Nephron (organoid): ENCODE results near the gene PRPH.
A peak's percentile ranks its signal among the peaks of the same experiment; 100 is the strongest.

Source experiments
- H3K27ac Mint-ChIP-seq, 3 experiments: 2 replicates each; pipeline ENCODE4 v1.8.0; 2020; ENCODE audit warnings: mixed read lengths in 3 of 3, mild to moderate bottlenecking in 2 of 3, moderate library complexity in 1 of 3
- H3K27me3 Mint-ChIP-seq: 2 replicates; pipeline ENCODE4 v1.8.0; 2021; ENCODE audit warnings: low read depth, mild to moderate bottlenecking, moderate library complexity, mixed read lengths
- H3K36me3 Mint-ChIP-seq: 2 replicates; pipeline ENCODE4 v1.8.0; 2020; ENCODE audit warnings: low read depth, mixed read lengths
- H3K4me1 Mint-ChIP-seq: 2 replicates; pipeline ENCODE4 v1.8.0; 2020; ENCODE audit warnings: mixed read lengths
- H3K4me3 Mint-ChIP-seq, 3 experiments: 2 replicates each; pipeline ENCODE4 v1.8.0; 2020; ENCODE audit warnings: mild to moderate bottlenecking in 3 of 3, mixed read lengths in 3 of 3, moderate library complexity in 2 of 3
- H3K9me3 Mint-ChIP-seq: 2 replicates; pipeline ENCODE4 v1.8.0; 2020; ENCODE audit warnings: mixed read lengths
- TF ChIP-seq, protein P1 (sequence below), 3 experiments: fragments of 200-600 bp; sonication (generic); IDR thresholded peaks; one replicate each; pipeline ENCODE4 v1.5.0; 2021; ENCODE audit warnings: antibody characterized with exemption in 3 of 3; ENCODE audit not compliant: unreplicated experiment in 3 of 3

PRPH gene

DNA sequence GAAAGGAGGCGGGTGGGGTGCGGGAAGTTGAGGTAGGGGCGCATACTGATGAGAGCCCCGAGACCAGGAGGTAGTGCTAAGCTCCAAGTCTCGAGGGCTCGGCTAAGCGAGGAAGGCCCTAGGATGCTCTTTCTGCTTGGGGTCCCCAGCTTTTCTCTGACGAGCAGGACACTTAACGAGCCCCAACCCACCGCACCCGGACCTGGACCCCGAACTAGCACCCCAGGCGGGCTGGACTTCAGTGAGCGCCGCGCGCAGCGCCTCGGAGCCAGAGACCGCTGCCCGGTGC is 46.8 kb downstream of the PRPH start:
- TF ChIP-seq, protein P1, sequence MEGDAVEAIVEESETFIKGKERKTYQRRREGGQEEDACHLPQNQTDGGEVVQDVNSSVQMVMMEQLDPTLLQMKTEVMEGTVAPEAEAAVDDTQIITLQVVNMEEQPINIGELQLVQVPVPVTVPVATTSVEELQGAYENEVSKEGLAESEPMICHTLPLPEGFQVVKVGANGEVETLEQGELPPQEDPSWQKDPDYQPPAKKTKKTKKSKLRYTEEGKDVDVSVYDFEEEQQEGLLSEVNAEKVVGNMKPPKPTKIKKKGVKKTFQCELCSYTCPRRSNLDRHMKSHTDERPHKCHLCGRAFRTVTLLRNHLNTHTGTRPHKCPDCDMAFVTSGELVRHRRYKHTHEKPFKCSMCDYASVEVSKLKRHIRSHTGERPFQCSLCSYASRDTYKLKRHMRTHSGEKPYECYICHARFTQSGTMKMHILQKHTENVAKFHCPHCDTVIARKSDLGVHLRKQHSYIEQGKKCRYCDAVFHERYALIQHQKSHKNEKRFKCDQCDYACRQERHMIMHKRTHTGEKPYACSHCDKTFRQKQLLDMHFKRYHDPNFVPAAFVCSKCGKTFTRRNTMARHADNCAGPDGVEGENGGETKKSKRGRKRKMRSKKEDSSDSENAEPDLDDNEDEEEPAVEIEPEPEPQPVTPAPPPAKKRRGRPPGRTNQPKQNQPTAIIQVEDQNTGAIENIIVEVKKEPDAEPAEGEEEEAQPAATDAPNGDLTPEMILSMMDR (IDR thresholded peaks at IDR 0.05; ENCODE audit: unreplicated experiment in 3 of 3): no peak
- Mint-ChIP-seq H3K4me1 (peaks cover 67% of the 10 kb centered on the region), H3K9me3 (no peaks in the 10 kb centered on the region), H3K4me3 (peak overlapping the region in 1 of 3 experiments; percentile 32), H3K27me3 (peaks cover 96% of the 10 kb centered on the region), H3K36me3 (no peaks in the 10 kb centered on the region), H3K27ac (no peak overlapping the region)

DNA sequence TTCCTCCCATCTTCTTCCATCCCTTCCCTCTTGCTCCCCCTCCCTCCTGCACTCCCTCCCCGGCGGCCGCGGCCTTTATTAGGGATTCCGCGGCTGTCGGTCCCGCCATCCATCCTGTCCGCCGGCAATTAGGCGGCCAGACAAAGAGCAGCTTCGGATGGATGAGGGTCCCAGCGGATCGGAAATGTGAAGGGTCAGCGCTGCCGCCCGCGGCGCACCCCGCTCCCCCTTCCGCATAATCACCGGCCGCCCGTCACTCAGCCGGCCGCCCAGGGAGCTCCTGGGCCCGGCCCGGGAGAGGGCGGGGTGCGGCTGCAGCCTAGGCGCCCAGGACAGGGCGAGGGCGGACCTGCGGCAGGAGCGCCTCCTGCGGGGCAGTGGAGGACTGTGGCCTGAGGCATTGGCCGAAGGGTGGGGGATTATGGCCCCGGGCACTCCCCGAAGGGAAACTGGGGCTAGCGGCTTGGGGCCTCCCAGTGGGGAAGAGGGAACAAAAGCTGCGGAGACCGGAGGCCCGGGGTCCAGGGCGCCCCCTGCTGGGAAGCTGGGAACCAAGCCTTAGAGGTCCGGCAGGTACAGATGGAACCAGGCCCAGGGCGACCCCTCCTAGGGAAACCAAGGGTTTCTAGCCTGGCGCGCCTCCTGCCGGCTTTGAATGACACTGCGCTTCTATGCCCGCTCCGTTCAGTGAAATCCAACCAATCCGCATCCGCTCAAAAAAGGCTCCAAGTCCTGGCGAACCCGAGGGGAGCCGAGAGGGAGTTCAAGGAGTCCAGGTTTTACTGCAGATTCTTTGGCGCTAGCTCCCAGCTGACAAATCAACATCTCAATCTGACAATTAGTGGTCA is 47.3 kb downstream of the PRPH start:
- peak overlapping the region; percentile 55 to 83 (median 76) for H3K4me3 Mint-ChIP-seq
- H3K27me3 Mint-ChIP-seq: peaks cover 96% of the 10 kb centered on the region
- H3K9me3 Mint-ChIP-seq: no peaks in the 10 kb centered on the region
- H3K36me3 Mint-ChIP-seq: no peaks in the 10 kb centered on the region
- H3K4me1 Mint-ChIP-seq: peaks cover 70% of the 10 kb centered on the region
- peak overlapping the region in 2 of 3 experiments; percentile 22 to 64 for H3K27ac Mint-ChIP-seq
- TF ChIP-seq, protein P1 (IDR thresholded peaks at IDR 0.05; ENCODE audit: unreplicated experiment in 3 of 3): peak; percentile 97 to 99 (median 97)

DNA sequence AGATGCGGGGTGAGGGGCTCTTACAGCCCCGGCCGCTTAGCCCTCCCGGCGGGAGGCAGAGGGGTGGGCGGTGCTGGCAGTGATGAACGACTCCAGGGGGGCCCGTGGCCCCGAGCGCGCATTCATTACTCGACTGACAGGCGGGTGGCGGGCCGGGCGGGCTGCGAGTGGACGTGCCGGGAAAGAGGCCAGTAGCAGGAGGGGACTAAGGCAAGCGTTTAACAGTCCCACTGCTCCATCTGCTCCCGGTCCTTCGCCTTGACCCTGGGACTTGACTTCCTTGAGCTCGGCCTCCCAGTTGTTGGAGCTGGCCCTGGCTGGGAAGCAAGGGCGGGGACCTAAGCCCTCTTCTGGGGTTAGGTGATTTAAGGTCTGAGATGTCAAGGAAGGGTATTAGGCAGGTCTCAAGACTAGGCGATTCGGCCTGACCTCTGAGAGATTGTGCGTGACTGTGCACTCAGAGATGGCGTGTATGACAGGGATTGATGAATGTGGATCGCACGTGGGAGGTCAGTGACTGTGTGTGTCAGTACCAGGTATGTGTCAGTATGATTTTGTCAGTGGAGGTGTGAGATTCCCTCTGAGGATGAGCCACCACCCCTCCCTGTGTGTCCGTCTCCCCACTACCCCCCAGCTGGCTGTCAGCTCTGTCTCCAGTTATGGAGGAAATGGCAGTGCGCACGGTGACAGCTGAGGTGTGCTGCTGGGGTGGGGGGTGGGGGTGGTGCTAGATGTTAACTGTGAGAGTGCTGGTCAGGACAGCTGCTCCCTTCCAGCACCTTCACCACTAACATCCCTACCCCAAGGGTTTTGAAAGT is 48.2 kb downstream of the PRPH start:
- Mint-ChIP-seq H3K27ac (peak overlapping the region; percentile 22 to 64 (median 61)), H3K9me3 (no peaks in the 10 kb centered on the region), H3K27me3 (peaks cover 96% of the 10 kb centered on the region), H3K4me1 (peaks cover 67% of the 10 kb centered on the region), H3K4me3 (peak overlapping the region; percentile 55 to 83 (median 76)), H3K36me3 (no peaks in the 10 kb centered on the region)
- TF ChIP-seq, protein P1 (IDR thresholded peaks at IDR 0.05; ENCODE audit: unreplicated experiment in 3 of 3): no peak

DNA sequence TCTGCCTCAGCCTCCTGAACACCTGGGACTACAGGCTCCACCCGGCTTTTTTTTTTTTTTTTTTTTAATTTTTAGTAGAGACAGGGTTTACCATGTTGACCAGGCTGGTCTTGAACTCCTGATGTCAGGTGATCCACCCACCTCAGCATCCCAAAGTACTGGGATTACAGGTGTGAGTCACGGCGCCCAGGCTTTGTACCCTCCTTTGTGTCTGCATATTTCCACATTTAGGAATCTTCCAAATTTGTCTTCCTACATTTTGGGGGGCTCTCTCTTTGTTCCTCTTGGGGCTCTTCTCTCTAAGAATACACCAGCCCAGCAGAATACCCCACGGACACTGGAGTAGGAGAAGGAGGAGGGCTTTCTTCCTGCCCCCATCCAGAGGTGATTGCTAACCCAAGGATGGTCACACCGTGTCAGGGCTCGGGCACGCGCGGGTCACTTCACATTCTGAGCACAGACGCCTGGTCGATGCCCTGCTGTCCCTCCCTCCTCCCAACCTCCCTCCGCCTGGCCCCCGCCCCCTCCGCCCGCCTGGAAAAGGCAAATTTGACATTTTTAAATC is 49.6 kb downstream of the PRPH start:
- no peaks in the 10 kb centered on the region for H3K36me3 Mint-ChIP-seq
- H3K4me1 Mint-ChIP-seq: peaks cover 57% of the 10 kb centered on the region
- H3K4me3 Mint-ChIP-seq: peak overlapping the region; percentile 14 to 67 (median 57)
- H3K9me3 Mint-ChIP-seq: no peaks in the 10 kb centered on the region
- peaks cover 97% of the 10 kb centered on the region for H3K27me3 Mint-ChIP-seq
- H3K27ac Mint-ChIP-seq: no peak overlapping the region
- TF ChIP-seq, protein P1 (IDR thresholded peaks at IDR 0.05; ENCODE audit: unreplicated experiment in 3 of 3): no peak

DNA sequence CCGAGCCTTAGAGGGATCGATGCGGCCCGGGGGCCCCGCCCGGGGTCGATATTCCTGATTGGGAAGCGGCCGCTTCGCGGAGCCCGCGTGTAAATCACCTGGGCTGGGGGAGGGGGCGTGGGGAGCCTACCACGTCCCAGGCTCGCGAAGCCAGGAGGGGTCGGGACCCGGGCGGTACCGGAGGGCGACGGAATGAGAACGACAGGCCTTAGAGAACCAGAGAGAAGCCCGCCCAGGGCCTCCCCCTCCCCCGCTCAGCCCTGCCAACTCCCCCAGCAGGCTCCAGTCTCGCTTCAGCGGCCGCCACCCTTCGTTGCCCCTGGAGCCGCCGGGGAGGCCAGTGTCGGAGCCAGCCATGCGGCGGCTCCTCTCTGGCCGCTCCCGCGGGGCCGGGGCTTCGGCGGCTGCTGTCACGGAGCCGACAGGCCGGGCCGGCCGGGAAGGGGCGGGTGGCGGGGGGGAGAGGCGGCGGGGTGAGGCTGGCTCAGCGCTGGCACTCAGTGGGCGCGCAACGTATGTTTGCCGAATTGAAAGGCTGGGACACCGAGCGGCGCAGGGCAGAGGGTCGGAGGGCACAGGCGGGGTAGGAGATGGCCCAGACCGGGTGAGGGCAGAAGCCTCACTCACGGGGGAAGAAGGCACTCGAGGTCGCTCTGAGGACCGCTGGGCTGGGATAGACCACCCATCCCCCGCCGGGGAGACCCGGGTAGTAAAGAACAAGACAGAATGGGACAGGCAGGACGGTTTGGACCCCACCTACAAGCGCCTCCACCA is 50.3 kb downstream of the PRPH start:
- Mint-ChIP-seq H3K36me3 (no peaks in the 10 kb centered on the region), H3K4me1 (peaks cover 50% of the 10 kb centered on the region), H3K27ac (peak overlapping the region; percentile 65 to 77 (median 76)), H3K27me3 (peaks cover 97% of the 10 kb centered on the region), H3K4me3 (peak overlapping the region; percentile 82 to 85 (median 85)), H3K9me3 (no peaks in the 10 kb centered on the region)
- TF ChIP-seq, protein P1 (IDR thresholded peaks at IDR 0.05; ENCODE audit: unreplicated experiment in 3 of 3): no peak
